Epithelial cell of alveolus of lung (primary cell): Measurements from ENCODE around the gene RMDN3. TPM values are rescaled to one million over a fixed set of nuclear protein-coding genes. Genes with fewer than 3 reads are reported as not detected.

Experiments
- total RNA-seq: library from RNA; depleted of rRNA; stranded (reverse); fragments of >200 nt; gene quantifications from 2 replicates; pipeline ENCODE4 v1.2.1, GENCODE V29; 2015

Gene RMDN3, protein sequence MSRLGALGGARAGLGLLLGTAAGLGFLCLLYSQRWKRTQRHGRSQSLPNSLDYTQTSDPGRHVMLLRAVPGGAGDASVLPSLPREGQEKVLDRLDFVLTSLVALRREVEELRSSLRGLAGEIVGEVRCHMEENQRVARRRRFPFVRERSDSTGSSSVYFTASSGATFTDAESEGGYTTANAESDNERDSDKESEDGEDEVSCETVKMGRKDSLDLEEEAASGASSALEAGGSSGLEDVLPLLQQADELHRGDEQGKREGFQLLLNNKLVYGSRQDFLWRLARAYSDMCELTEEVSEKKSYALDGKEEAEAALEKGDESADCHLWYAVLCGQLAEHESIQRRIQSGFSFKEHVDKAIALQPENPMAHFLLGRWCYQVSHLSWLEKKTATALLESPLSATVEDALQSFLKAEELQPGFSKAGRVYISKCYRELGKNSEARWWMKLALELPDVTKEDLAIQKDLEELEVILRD
- 20.5 and 21.7 TPM in 2 replicates for total RNA-seq

DNA sequence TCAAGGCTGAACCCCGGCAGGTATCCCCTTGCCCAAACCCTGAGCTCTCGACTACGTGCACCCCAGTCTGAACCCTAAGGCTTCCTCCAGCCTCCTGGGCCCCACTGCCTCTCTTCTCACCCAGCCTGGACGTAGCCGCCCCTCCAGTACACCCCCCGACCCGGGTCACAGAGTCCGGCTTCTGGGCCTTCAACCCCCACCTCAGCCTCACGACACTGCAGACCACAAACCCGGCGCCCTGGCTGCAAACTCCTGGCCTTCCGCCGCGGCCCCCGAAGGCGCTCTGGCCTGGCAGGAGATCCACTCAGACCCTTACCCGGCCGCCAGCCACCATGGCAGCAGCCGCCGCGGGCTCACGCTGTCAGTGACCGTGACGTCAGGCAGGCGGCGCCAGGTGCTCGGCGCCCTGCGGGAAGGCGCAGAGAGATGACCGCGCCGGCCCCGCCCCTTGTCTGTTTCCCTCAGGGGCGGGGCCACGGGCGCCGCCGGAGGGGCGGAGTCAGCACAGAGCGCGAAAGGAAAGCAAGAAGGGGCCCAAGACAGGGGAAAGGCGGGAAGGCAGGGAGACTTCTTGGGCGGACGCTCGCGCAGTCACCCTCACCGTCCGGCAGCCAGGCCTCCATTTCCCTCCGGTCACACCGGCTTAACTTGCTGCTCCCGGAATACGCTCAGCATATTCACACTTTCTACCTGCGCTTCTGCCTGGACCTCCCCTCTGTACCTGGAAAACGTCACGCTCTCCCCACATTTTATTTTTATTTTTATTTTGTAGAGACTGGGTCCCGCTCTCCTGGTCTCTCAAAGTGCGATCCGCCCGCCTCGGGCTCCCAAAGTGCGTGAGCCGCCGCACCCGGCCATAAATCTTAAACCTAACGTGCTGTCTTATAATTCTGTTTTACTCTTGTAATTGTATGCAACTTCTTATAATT, at the start of gene RMDN3:
Gene RMDN3 (minus strand): TSS at position 372 of the 929 bp plus-strand sequence. CDS start 471 bp downstream, outside the sequence.

DNA sequence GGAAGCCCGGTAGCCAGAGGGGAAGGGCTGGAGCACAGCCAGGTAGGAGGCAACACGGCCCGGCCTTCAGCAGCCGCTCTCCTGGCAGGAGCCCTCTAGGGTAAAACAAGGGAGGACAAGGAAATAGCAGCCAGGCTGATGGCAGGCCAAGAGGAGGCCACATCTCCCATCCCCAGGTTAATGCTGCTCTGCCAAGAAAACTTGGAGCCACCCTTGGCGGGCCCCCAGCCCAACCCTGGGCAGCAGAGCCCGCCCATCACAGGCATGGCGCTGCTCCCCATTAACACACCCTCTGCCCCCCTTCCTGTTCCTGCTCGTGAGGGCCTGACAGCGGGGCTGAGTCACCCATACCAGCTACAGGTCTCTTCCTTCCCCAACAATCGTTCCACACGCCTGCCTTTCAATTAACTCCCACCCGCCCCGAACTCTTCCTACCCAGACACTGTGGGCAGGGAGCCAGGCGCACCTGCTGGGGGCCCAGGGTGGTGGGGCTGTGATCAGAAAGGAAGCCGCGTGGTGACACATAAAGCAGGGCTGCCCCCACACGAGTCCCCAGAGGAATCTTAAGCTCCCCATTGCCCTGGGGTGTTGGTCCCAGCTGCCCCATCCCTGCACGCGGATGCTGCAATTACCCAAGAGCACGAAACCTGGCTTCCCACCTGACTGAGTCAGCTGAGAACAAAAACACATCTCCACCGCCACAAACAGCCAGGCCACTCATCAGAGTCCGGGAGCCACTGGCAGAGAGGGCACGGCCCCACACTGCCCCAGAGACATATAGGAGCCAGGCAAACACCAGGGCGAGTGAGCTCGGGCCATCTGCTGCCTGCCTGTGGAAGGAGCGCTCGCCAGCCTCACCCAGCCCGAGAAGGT, 14.5 kb upstream of the RMDN3 start, which contains the start of gene C15orf62:
Gene C15orf62 (plus strand): TSS at position 707 of the 873 bp plus-strand sequence. CDS start 516 bp downstream, outside the sequence.

DNA sequence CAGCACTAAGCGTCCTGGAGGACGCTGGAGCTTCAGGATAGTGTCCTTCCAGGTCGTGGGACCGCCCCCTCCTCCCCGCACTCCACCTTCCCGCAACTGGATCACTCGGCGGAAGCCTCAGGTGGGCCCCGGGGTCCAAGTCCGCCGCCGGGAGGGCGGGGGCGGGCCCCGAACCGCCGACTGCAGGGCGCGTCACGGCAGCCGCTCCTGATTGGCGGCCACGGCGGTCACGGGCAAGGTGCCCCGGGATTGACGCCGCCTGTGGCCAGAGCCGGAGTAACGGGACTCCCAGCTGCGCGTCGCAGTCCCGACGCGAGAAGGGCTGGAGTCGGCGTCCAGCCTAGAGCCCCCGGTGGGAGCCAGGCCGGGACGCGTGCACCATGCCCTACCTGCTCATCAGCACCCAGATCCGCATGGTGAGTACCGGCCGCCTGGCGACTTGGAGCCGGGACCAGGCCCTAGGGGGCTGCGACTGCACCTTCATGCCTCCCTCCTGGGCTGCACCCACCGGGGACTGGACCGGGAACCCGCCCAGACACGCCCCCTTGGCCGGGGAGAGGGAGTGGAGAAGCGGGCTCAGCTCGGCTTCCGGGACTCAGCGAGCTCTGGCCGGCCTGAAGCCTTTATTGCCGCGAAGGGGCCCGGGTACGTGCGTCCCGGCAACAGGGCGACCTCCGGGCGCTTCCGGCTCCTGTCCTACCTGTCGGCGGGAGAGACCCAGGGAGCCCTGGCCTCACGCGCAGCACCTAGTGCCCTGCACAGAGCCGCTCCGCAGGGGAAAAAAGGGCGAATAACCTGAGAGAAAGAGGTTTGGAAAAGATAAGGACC, 9.0 kb upstream of the RMDN3 start, which contains the start of gene GCHFR:
Gene GCHFR (plus strand): TSS at position 268 of the 828 bp plus-strand sequence. CDS start 113 bp downstream, at position 381.

DNA sequence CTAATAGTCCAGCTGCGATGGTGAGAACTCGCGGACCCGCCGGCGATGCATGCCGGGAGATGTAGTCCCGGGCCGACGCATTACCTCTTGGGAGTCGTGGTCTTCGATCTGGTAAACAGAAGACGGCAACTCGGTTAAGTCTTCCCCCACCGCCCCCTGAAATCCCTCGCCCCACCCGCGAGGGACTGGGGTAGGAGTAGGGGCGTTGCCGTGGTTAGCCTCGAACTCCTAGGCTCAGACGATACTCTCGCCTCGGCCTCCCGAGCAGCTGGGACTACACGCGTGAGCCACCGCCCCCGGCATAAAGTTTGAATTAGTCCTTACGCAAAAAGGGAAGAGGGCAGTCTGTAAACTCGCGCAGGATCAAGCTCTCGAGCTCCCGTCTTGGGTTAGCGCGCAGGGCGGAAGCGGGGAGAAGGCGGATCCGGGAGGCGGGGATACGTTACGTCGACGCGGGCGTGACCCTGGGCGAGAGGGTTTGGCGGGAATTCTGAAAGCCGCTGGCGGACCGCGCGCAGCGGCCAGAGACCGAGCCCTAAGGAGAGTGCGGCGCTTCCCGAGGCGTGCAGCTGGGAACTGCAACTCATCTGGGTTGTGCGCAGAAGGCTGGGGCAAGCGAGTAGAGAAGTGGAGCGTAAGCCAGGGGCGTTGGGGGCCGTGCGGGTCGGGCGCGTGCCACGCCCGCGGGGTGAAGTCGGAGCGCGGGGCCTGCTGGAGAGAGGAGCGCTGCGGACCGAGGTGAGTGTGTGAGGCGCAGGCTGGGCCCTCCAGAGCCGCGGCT, 60.2 kb downstream of the RMDN3 start, which contains the start of gene RAD51:
Gene RAD51 (plus strand): TSS at position 487 of the 781 bp plus-strand sequence. CDS start 3,585 bp downstream, outside the sequence.

Other genes starting within 250 kb of the RMDN3 start
- gene CCDC32, start 190.2 kb downstream of the RMDN3 start, total RNA-seq, result 26.5 and 49.1 TPM in 2 replicates
- gene RPUSD2, start 186.0 kb downstream of the RMDN3 start, total RNA-seq, result 9.2 and 14.9 TPM in 2 replicates
- 7.9 and 16.4 TPM in 2 replicates for gene KNL1, start 161.0 kb downstream of the RMDN3 start, total RNA-seq
- gene RAD51, start 60.1 kb downstream of the RMDN3 start, total RNA-seq, result 4.2 and 11.5 TPM in 2 replicates
- gene GCHFR, start 8.8 kb upstream of the RMDN3 start, total RNA-seq, result 7.7 and 11.5 TPM in 2 replicates
- not detected in 2 replicates for gene C15orf62, start 14.7 kb upstream of the RMDN3 start, total RNA-seq
- 16.3 and 40.4 TPM in 2 replicates for gene ZFYVE19, start 51.8 kb upstream of the RMDN3 start, total RNA-seq
- 25.0 and 63.8 TPM in 2 replicates for gene DNAJC17, start 52.2 kb upstream of the RMDN3 start, total RNA-seq
- gene PPP1R14D, start 73.5 kb upstream of the RMDN3 start, total RNA-seq, result not detected in 2 replicates
- gene SPINT1, start 88.8 kb upstream of the RMDN3 start, total RNA-seq, result 4.1 and 31.0 TPM in 2 replicates
- gene RHOV, start 119.0 kb upstream of the RMDN3 start, total RNA-seq, result not detected in 2 replicates
- 35.7 and 39.4 TPM in 2 replicates for gene VPS18, start 139.2 kb upstream of the RMDN3 start, total RNA-seq
- gene DLL4, start 174.1 kb upstream of the RMDN3 start, total RNA-seq, result 0.88 and 3.1 TPM in 2 replicates
- gene CHAC1, start 198.2 kb upstream of the RMDN3 start, total RNA-seq, result 5.0 and 63.6 TPM in 2 replicates